HAP-1 (cell line): ENCODE results near the gene PARP4.
"Not testable (repeated sequence)": the region's sequence is repeated elsewhere in the genome, so short reads cannot be mapped to it uniquely, and the experiment has no call there.

Experiments used
- DNase-seq, 2 experiments: peaks; one replicate each; pipeline ENCODE4 v3.0.0-alpha.2; 2016 to 2020; ENCODE audit warnings: low spot score in 2 of 2
- H3K27me3 ChIP-seq: fragments of 250-450 bp; sonication (Bioruptor Pico); 2 replicates; pipeline ENCODE4 v1.5.1; 2020; ENCODE audit warnings: low read depth, mild to moderate bottlenecking, moderate library complexity
- H3K36me3 ChIP-seq: fragments of 250-450 bp; sonication (Bioruptor Pico); replicated peaks from 2 replicates; pipeline ENCODE4 v1.5.1; 2020; ENCODE audit warnings: mild to moderate bottlenecking
- H3K4me1 ChIP-seq: fragments of 250-450 bp; sonication (Bioruptor Pico); 2 replicates; pipeline ENCODE4 v1.5.1; 2020; ENCODE audit warnings: mild to moderate bottlenecking
- H3K4me3 ChIP-seq: fragments of 250-450 bp; sonication (Bioruptor Pico); 2 replicates; pipeline ENCODE4 v1.5.1; 2020; ENCODE audit warnings: mild to moderate bottlenecking, moderate library complexity
- H3K9me3 ChIP-seq: fragments of 250-450 bp; sonication (Bioruptor Pico); 2 replicates; pipeline ENCODE4 v1.5.1; 2020; ENCODE audit warnings: mild to moderate bottlenecking, moderate library complexity
- in situ Hi-C: fragments of 300-500 bp; cut with MboI; formaldehyde crosslinking; loops from 3 replicates; pipeline ENCODE4 v1.14.3; 2020; ENCODE audit warnings: low sequenced_read_pairs, inconsistent platforms, mixed read lengths

PARP4 gene

GRCh38 chr13:24454056-24454455 is 58.5 kb downstream of the PARP4 start:
- Histone ChIP-seq H3K9me3 (no peaks in the 10 kb centered on the region), H3K4me3 (no peak overlapping the region), H3K27me3 (no peaks in the 10 kb centered on the region), H3K36me3 (peaks cover 38% of the 10 kb centered on the region), H3K4me1 (peaks cover 5% of the 10 kb centered on the region; the same call in 1 of the 2 replicates)
- in situ Hi-C loops: no loop called here
- no peak for DNase-seq

- no peak for DNase-seq
- Histone ChIP-seq H3K36me3 (peaks cover 34% of the 10 kb centered on the region), H3K27me3 (no peaks in the 10 kb centered on the region), H3K4me1 (no peaks in the 10 kb centered on the region), H3K4me3 (no peak overlapping the region), H3K9me3 (no peaks in the 10 kb centered on the region)
- in situ Hi-C loops: no loop called here
Measured at GRCh38 chr13:24452044-24452443, 60.5 kb downstream of the PARP4 start.

GRCh38 chr13:24450530-24450929 is 62.0 kb downstream of the PARP4 start:
- peaks cover 30% of the 10 kb centered on the region for H3K36me3 ChIP-seq
- no peak overlapping the region for H3K4me3 ChIP-seq
- H3K9me3 ChIP-seq: no peaks in the 10 kb centered on the region
- in situ Hi-C loops: no loop called here
- H3K27me3 ChIP-seq: no peaks in the 10 kb centered on the region
- no peaks in the 10 kb centered on the region for H3K4me1 ChIP-seq
- DNase-seq: no peak

- peaks cover 15% of the 10 kb centered on the region for H3K36me3 ChIP-seq
- DNase-seq, H3K9me3 ChIP-seq, H3K27me3 ChIP-seq, H3K4me1 ChIP-seq, in situ Hi-C loops, H3K4me3 ChIP-seq: not testable (repeated sequence)
Measured at GRCh38 chr13:24444851-24445250, 67.7 kb downstream of the PARP4 start.

GRCh38 chr13:24443366-24443765 is 69.2 kb downstream of the PARP4 start:
- H3K27me3 ChIP-seq: no peaks in the 10 kb centered on the region
- H3K4me3 ChIP-seq: no peak overlapping the region
- DNase-seq: no peak
- peaks cover 15% of the 10 kb centered on the region for H3K36me3 ChIP-seq
- in situ Hi-C loops: no loop called here
- no peaks in the 10 kb centered on the region for H3K9me3 ChIP-seq
- H3K4me1 ChIP-seq: no peaks in the 10 kb centered on the region

- H3K27me3 ChIP-seq, in situ Hi-C loops, H3K9me3 ChIP-seq, H3K4me3 ChIP-seq, H3K4me1 ChIP-seq, DNase-seq: not testable (repeated sequence)
- peaks cover 10% of the 10 kb centered on the region for H3K36me3 ChIP-seq
Measured at GRCh38 chr13:24426045-24426444, 86.5 kb downstream of the PARP4 start.

GRCh38 chr13:24419668-24420067 is 92.9 kb downstream of the PARP4 start:
- peak; percentile 56 to 68 for DNase-seq
- H3K36me3 ChIP-seq, H3K27me3 ChIP-seq, H3K9me3 ChIP-seq, H3K4me1 ChIP-seq, H3K4me3 ChIP-seq, in situ Hi-C loops: not testable (repeated sequence)

GRCh38 chr13:24407844-24408243 is 104.7 kb downstream of the PARP4 start:
- H3K9me3 ChIP-seq: no peaks in the 10 kb centered on the region
- DNase-seq: peak in 1 of 2 experiments; percentile 3
- H3K36me3 ChIP-seq: no peaks in the 10 kb centered on the region
- no peaks in the 10 kb centered on the region for H3K4me1 ChIP-seq
- peaks cover 15% of the 10 kb centered on the region for H3K27me3 ChIP-seq
- in situ Hi-C loops: no loop called here
- no peak overlapping the region for H3K4me3 ChIP-seq

- Histone ChIP-seq H3K36me3 (no peaks in the 10 kb centered on the region), H3K27me3 (peaks cover 15% of the 10 kb centered on the region), H3K4me1 (no peaks in the 10 kb centered on the region), H3K4me3 (no peak overlapping the region), H3K9me3 (no peaks in the 10 kb centered on the region)
- in situ Hi-C loops: no loop called here
- DNase-seq: no peak
Measured at GRCh38 chr13:24406524-24406923, 106.1 kb downstream of the PARP4 start.

- Histone ChIP-seq H3K36me3 (no peaks in the 10 kb centered on the region), H3K4me1 (no peaks in the 10 kb centered on the region), H3K4me3 (no peak overlapping the region), H3K9me3 (no peaks in the 10 kb centered on the region), H3K27me3 (no peaks in the 10 kb centered on the region)
- no peak for DNase-seq
- in situ Hi-C loops: no loop called here
Measured at GRCh38 chr13:24396821-24397220, 115.8 kb downstream of the PARP4 start.

GRCh38 chr13:24392972-24393371 is 119.6 kb downstream of the PARP4 start:
- Histone ChIP-seq H3K4me1 (no peaks in the 10 kb centered on the region), H3K4me3 (no peak overlapping the region), H3K9me3 (no peaks in the 10 kb centered on the region), H3K27me3 (no peaks in the 10 kb centered on the region), H3K36me3 (no peaks in the 10 kb centered on the region)
- in situ Hi-C loops: no loop called here
- no peak for DNase-seq

- in situ Hi-C loops, H3K27me3 ChIP-seq, H3K4me3 ChIP-seq, H3K9me3 ChIP-seq, H3K4me1 ChIP-seq, DNase-seq, H3K36me3 ChIP-seq: not testable (repeated sequence)
Measured at GRCh38 chr13:24391771-24392683, 120.6 kb downstream of the PARP4 start.

- DNase-seq, H3K27me3 ChIP-seq, H3K36me3 ChIP-seq, H3K4me1 ChIP-seq, in situ Hi-C loops, H3K4me3 ChIP-seq, H3K9me3 ChIP-seq: not testable (repeated sequence)
Measured at GRCh38 chr13:24390795-24391194, 121.8 kb downstream of the PARP4 start.

GRCh38 chr13:24389506-24389905 is 123.1 kb downstream of the PARP4 start:
- H3K4me1 ChIP-seq: no peaks in the 10 kb centered on the region
- DNase-seq: no peak
- in situ Hi-C loops: no loop called here
- no peaks in the 10 kb centered on the region for H3K9me3 ChIP-seq
- H3K4me3 ChIP-seq: no peak overlapping the region
- no peaks in the 10 kb centered on the region for H3K27me3 ChIP-seq
- no peaks in the 10 kb centered on the region for H3K36me3 ChIP-seq

GRCh38 chr13:24388743-24389142 is 123.8 kb downstream of the PARP4 start:
- H3K4me1 ChIP-seq, H3K36me3 ChIP-seq, DNase-seq, H3K9me3 ChIP-seq, H3K4me3 ChIP-seq, in situ Hi-C loops, H3K27me3 ChIP-seq: not testable (repeated sequence)
